CD1c-positive myeloid dendritic cell (primary cell): Measurements from ENCODE around the gene PLXNB1.
A peak's percentile ranks its signal among the peaks of the same experiment; 100 is the strongest.
"Not testable (repeated sequence)": the region's sequence is repeated elsewhere in the genome, so short reads cannot be mapped to it uniquely, and the experiment has no call there.

ENCODE experiments used
- DNase-seq: peaks from one replicate; pipeline ENCODE4 v3.0.0-alpha.2; 2016; ENCODE audit errors: extremely low spot score

The PLXNB1 gene

GRCh38 chr3:48429960-48430707, at the start of gene PLXNB1:
Gene PLXNB1 (minus strand): TSS chr3:48430086. CDS start chr3:48424611, 5,475 bp downstream.
- DNase-seq: no peak

GRCh38 chr3:48478626-48479555, 49.0 kb upstream of the PLXNB1 start:
- peak; percentile 13 for DNase-seq

GRCh38 chr3:48477959-48478520, 48.2 kb upstream of the PLXNB1 start:
- DNase-seq: no peak

- no peak for DNase-seq
Observed at GRCh38 chr3:48476426-48477053, 46.7 kb upstream of the PLXNB1 start.

GRCh38 chr3:48475188-48475587, 45.3 kb upstream of the PLXNB1 start:
- DNase-seq: no peak

- DNase-seq: no peak
Observed at GRCh38 chr3:48474619-48475018, 44.7 kb upstream of the PLXNB1 start.

- not testable (repeated sequence) for DNase-seq
Observed at GRCh38 chr3:48474031-48474430, 44.1 kb upstream of the PLXNB1 start.

- no peak for DNase-seq
Observed at GRCh38 chr3:48473617-48473952, 43.7 kb upstream of the PLXNB1 start.

GRCh38 chr3:48472923-48473616, 43.2 kb upstream of the PLXNB1 start:
- DNase-seq: peak; percentile 96

GRCh38 chr3:48472673-48472922, 42.7 kb upstream of the PLXNB1 start:
- DNase-seq: no peak

- DNase-seq: no peak
Observed at GRCh38 chr3:48470286-48470685, 40.4 kb upstream of the PLXNB1 start.

- DNase-seq: no peak
Observed at GRCh38 chr3:48469046-48469915, 39.4 kb upstream of the PLXNB1 start.

GRCh38 chr3:48468329-48468731, 38.4 kb upstream of the PLXNB1 start:
- no peak for DNase-seq

GRCh38 chr3:48467473-48468267, 37.8 kb upstream of the PLXNB1 start:
- DNase-seq: no peak

GRCh38 chr3:48467110-48467454, 37.2 kb upstream of the PLXNB1 start:
- no peak for DNase-seq

- peak; percentile 13 for DNase-seq
Observed at GRCh38 chr3:48466386-48467109, 36.7 kb upstream of the PLXNB1 start.

- peak; percentile 98 for DNase-seq
Observed at GRCh38 chr3:48465531-48466378, 35.9 kb upstream of the PLXNB1 start.

- DNase-seq: no peak
Observed at GRCh38 chr3:48465237-48465530, 35.3 kb upstream of the PLXNB1 start.
